Hepatic stellate cell (primary cell): ENCODE results near the gene DKK3.

Source experiments
- DNase-seq: peaks from one replicate; pipeline ENCODE4 v3.0.0; 2011; ENCODE audit warnings: low spot score

Gene DKK3

DNA sequence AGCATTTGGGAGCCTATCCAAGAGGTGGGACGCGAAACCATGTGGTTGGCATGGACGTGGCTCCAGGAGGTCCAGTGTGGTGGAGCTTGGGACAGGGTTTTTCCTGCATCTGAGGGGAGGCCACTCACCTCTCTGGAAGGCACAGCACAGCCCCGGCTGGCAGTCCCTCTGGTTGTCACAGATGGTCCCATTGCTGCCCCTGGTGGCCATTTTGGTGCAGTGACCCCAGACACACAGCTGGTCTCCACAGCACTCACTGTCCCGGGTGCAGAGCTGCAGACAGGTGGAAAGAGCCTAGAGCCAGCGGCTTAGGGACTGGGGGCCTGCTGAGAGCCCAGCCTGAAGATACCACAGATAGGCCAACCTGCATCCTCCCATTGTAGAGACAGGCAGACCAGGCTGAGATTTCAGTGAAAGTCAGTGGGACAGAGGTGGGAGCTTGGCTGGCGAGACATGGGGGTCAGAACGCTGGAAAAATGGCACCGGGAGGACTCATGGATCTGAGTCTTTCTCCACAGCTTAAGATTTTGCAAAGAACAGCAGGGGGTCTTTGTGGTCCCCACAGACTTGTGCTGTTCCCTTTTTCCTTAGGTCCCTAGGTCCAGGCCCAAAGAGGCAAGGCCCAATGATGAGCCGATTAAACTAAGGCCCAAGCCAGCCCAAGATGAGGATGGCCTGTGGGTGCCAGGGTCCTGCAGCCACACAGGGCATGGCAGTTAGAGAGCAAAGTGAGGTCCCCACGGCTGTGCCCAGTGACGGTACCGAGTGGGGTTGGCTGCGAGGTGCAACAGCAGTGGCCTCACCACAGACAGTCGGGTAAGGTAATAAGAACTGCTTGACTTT lies 41.4 kb downstream of the DKK3 start:
- DNase-seq = peak; percentile 79

DNA sequence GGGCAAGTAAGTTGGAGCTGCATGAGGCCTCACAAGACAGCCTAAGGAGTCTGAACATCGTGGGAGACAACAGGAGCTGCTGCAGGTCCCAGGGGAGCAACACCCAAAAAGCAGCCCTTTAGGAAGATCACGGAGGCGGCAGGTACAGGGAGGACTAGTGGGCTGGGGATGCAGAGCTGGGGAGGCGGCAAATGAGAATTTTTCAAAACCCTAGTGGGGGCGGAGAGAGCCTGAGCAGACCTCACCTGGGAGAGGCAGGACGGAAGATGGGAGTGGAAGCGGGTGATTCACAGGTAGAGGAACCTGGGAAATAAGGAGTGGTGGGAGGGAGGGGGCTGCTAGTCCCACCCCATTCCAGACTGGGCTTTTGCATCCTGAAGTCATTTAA lies 42.1 kb downstream of the DKK3 start:
- no peak for DNase-seq

DNA sequence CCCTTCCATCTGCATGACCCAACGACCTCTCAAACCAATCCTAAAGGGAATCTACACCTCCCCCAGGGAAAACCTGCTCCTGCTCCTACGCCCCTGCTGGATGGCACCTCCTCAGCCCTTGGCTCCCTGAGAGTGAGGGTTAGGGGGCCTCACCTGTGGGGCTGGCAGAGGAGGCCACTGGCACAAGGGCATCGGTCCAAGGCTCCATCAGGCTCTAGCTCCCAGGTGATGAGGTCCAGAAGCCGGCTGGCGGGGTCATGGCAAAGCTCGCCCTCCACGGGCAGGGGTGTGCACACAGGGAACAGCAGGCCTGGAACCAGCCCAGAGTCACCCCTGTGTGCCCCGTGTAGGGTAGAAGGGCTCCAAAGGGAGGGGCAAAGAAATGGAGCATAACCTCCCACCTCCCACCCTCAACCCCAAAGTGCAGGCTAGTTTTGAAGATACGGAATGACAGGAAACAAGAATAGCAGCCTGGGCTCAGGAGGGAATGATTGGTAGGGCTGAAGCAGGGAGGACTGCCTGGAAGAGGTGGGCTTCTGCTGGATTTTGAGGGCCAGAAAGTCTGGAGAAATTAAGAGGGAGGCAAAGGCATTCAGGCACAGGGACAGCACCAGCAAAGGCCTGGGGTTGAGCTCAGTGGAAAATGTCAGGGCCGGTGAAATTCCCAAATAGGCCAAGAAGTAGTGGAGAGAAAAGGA lies 42.6 kb downstream of the DKK3 start:
- no peak for DNase-seq

DNA sequence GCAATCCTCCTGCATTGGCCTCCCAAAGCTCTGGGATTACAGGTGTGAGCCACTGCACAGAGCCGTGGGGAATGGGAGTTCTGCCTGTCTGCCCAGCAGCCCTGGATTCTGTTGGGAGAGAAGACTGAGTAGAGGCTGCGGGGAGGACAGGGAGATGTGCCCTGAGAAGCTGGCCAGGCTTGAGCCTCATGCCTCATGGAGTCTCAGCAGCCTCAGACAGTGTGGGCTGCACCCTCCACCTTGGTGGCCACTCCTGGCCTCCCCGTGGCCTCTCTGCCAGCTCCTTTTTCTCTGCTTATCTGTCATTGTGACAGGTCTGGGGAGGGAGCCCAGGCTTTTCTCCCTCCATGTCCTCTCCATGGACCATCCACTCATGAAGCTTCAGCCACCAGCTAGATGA lies 43.2 kb downstream of the DKK3 start:
- DNase-seq = no peak

- DNase-seq = no peak
Observed at GRCh38 chr11:11964774-11965150, 43.7 kb downstream of the DKK3 start.

DNA sequence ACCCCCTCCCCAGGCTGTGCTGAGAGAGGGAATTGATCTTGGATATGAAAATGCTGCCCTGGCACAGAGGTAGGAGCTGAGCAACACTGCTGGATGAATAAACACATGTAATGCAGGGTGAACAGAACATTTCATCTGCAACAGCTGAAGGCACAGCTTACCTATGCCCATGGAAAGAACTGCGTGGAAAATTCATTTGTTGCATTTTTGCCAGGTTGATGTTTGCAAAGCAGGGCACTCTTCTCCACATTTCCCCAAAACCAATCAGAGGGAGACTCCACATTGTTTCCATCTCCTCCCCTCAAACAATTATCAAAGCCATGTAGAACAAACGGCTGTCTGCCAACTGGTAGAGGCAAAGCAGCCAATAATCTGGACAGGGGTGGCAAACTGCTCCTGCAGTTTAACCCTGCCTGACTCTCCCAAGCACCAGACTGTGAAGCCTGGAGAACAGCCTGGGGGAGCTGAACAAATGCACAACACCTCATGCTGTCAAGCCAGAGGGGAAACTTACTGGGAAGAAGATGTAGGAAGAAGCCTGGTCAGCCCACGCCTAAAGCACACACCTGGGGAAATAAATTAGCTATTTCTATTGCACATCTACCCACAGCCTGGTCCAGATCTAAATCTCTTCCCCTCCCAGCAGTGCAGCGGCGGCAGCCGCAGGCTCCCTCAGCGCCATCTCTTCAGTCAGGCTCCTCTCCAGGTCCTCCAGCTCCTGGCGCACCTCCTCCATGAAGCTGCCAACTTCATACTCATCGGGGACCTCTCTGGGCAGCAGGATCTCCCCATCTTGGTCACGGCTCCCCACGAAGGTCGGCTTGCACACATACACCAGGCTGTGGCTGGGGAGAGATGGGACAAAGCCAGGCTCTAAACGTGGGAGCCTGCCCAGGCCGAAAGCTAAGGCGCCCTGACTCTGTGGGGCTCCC lies 44.3 kb downstream of the DKK3 start:
- no peak for DNase-seq

DNA sequence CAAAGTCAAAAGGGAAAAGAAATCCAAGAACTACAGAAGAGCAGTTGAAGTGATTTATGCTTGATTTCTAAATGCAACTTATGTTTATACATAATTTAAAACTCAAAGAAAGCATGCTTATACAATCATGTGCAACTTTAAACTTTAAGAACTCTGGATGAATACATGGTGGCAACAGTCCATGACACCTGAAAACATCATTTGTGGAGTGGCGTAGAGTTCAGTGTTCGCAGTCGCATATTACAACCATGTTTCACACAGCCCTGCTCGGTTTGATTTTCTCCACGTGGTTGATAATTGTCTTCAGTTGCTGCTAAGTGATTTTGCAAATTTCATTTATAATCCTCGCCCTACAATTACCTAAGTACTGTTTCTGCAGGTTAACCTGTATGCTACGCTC lies 45.4 kb downstream of the DKK3 start:
- DNase-seq = no peak

DNA sequence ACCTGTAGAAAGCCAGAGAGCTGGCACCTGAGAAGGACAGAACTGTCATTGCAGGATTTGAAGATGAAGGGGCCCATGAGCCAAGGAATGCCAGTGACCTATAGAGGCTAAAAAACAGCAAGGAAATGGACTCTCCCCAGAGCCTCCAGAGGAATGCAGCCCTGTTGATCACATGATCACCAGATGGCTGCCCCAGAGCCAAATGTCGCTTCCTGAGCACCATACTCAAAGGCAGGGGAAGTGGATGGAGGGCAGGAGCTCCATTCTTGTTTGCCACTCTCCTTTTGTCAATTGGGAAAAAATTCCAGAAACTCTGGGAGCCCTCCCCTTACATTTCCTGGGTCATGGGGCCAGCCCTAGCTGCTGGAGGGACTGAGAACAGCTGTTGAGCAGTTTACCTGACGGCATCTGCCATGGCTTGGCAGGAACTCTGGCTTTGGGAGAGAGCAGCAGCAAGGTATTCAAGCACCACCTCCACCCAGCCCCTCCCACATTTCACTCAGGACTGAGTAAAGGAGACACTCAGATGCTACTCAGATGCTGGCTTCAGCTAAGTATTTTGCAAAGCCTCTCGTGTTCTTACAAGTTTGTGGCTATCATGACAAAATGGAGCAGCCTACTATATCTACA lies 46.9 kb downstream of the DKK3 start:
- no peak for DNase-seq

DNA sequence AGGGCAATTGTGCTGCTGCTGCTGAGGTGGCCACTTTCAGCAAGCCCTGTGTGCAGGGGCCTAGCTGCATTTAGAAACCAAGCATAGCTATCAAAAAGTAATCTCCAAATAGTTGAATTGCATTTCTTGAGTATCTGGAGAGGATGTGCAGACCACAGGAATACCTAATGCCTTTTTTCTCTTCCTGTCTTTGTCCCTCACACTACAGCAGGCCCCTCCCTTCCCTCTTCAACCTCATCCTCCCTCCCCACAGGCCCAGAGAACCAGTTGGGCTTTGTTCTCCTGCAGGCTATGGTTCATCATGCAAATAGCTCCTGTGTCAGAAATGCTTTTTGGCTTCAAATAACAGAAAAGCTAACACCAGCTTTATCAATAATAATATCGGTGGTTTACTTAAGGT lies 47.7 kb downstream of the DKK3 start:
- no peak for DNase-seq

GRCh38 chr11:11959601-11960000 lies 48.8 kb downstream of the DKK3 start:
- DNase-seq = no peak

- DNase-seq = no peak
Observed at GRCh38 chr11:11958403-11959231, 49.8 kb downstream of the DKK3 start.

DNA sequence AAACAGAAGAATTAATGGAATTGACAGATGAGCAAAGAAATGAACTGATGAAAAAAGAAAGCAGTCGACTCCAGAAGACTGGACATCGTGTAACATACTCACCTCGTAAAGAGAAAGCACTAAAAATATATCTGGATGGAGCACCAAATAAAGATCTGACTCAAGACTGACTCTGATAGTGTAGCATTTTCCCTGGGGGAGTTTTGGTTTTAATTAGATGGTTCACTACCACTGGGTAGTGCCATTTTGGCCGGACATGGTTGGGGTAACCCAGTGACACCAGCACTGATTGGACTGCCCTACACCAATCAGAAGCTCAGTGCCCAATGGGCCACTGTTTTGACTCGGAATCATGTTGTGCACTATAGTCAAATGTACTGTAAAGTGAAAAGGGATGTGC lies 52.4 kb downstream of the DKK3 start:
- no peak for DNase-seq

- no peak for DNase-seq
Observed at GRCh38 chr11:11952036-11952435, 56.4 kb downstream of the DKK3 start.

DNA sequence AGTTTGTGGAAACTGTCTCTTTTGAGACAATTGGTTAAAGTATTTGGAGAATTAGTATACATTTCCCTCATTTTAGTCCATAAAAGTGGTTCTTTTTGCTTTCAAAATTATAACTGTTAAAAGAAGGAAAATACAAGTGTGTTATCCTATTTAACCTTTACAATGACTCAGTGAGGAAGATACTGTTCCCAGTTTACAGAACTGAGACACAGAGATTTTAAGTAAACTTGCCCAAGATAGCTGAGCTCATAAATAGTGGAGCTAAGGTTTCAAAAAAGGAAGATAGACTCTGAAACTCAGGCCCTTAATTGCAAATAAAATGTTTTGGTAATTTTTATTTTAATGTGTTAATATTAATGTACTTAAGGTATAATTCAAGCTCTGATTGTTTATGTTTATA lies 58.9 kb downstream of the DKK3 start:
- no peak for DNase-seq

GRCh38 chr11:11948242-11948947 lies 60.0 kb downstream of the DKK3 start:
- no peak for DNase-seq

DNA sequence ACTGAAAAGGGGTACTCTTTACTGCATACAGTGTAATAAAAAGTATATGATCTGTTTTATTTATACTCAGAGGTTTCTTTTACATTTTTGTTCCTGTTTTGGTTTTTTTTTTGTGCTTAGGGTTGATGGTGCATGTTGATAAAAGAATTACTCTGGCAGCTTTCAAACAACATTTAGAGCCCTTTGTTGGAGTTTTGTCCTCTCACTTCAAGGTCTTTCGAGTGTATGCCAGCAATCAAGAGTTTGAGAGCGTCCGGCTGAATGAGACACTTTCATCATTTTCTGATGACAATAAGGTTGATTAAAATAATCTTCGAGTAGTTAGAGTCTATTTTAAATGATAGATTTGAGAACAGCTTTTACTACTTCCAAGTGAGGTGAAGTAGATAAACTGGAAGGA lies 60.6 kb downstream of the DKK3 start:
- no peak for DNase-seq

GRCh38 chr11:11946878-11947277 lies 61.5 kb downstream of the DKK3 start:
- DNase-seq = no peak

- DNase-seq = no peak
Observed at GRCh38 chr11:11946180-11946579, 62.2 kb downstream of the DKK3 start.

DNA sequence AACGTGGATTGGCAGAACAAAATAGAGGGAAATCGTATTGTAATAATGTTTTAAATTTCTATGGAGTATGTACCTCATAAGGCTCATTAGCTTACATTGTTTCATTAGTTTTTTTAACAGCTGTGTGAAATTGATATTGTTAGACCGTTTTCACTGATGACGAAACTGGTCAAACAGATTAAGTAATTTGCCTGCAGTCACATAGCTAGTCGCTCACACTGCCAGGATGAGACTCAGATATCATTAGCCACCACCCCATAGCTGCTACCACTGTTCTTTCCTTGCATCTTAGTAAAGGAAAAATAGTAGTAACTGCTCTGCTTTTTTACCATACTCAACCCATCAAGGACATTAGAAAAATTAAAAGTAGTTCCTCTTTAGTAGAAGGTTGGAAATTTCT lies 64.0 kb downstream of the DKK3 start:
- no peak for DNase-seq

DNA sequence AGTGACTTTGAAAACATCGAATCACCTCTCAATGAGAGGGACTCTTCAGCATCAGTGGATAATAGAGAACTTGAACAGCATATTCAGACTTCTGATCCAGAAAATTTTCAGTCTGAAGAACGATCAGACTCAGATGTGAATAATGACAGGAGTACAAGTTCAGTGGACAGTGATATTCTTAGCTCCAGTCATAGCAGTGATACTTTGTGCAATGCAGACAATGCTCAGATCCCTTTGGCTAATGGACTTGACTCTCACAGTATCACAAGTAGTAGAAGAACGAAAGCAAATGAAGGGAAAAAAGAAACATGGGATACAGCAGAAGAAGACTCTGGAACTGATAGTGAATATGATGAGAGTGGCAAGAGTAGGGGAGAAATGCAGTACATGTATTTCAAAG lies 65.8 kb downstream of the DKK3 start:
- DNase-seq = no peak

- DNase-seq = no peak
Observed at GRCh38 chr11:11940551-11940950, 67.9 kb downstream of the DKK3 start.
